ENCODE data around the gene KCNA10. TPM values are rescaled to one million over a fixed set of nuclear protein-coding genes. Genes with fewer than 3 reads are reported as not detected.

KCNA10 gene
- total RNA-seq, 1 donor from 2014 or later: not detected

DNA sequence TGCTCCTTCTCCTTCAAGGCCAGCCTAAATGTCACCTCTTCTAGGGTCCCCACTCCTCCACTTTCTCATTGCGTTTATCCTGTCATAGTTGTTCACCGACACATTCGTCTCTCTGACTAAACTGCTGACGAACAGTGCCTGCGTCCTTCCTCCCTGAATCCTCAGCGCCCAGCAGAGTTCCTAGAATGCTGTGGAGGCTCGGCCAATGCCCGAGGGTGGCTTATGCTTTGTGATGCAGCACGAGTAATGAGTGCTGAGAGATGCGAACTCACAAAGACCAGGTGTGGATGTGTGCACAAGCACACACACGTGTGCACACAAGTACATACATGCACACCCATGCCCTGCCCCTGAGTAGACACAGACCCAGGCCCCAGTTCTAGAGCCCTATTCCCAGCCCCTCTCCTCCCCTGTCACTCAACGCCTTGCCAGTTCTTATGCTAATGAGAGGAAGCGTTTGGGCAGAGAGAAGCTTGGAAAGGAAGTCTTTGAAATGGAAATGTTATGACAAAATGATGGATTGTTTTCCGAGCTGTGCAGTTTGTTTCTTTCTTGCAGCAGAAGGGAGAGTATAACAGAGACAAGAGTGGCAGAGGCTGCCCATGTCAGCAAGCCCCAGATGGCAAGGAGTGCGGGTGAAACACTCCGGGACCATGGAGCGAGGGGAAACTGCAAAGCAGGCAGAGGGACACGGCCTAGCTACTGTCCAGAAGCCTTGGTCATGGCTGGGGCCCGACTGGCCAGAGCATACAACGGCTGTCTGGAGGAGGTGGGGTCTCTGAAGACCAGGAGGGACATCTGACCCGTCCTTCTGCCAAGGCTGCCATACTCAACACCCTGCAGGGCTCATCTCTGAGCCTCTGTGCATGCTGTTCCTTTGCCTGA, 24.2 kb downstream of the KCNA10 start:
- H3K4me3 Mint-ChIP-seq (ENCODE audit: unreplicated experiment): no peak overlapping the region

GRCh38 chr1:110494036-110494435, 24.9 kb downstream of the KCNA10 start:
- peaks cover 9% of the 10 kb centered on the region for H3K27me3 Mint-ChIP-seq (ENCODE audit: unreplicated experiment)
- no peaks in the 10 kb centered on the region for H3K4me1 Mint-ChIP-seq (ENCODE audit: unreplicated experiment)
- H3K36me3 Mint-ChIP-seq (ENCODE audit: unreplicated experiment): no peaks in the 10 kb centered on the region
- no peak for DNase-seq (ENCODE audit: extremely low spot score, unreplicated experiment)
- no peaks in the 10 kb centered on the region for H3K9me3 Mint-ChIP-seq (ENCODE audit: unreplicated experiment)
- no peak overlapping the region for H3K27ac Mint-ChIP-seq (ENCODE audit: unreplicated experiment)
- no peak overlapping the region for H3K4me3 Mint-ChIP-seq (ENCODE audit: unreplicated experiment)
- no peak for TF ChIP-seq CTCF (IDR thresholded peaks at IDR 0.05)

More for the DNA sequence above, 24.2 kb downstream of the KCNA10 start:
- Mint-ChIP-seq H3K4me1 (ENCODE audit: unreplicated experiment) (no peaks in the 10 kb centered on the region), H3K27ac (ENCODE audit: unreplicated experiment) (no peak overlapping the region), H3K27me3 (ENCODE audit: unreplicated experiment) (peaks cover 12% of the 10 kb centered on the region), H3K9me3 (ENCODE audit: unreplicated experiment) (no peaks in the 10 kb centered on the region), H3K36me3 (ENCODE audit: unreplicated experiment) (no peaks in the 10 kb centered on the region)
- no peak for TF ChIP-seq CTCF (IDR thresholded peaks at IDR 0.05)
- no peak for DNase-seq (ENCODE audit: extremely low spot score, unreplicated experiment)

GRCh38 chr1:110493059-110493699, 25.8 kb downstream of the KCNA10 start:
- H3K27ac Mint-ChIP-seq (ENCODE audit: unreplicated experiment): no peak overlapping the region
- no peak for DNase-seq (ENCODE audit: extremely low spot score, unreplicated experiment)
- H3K36me3 Mint-ChIP-seq (ENCODE audit: unreplicated experiment): no peaks in the 10 kb centered on the region
- no peaks in the 10 kb centered on the region for H3K4me1 Mint-ChIP-seq (ENCODE audit: unreplicated experiment)
- H3K4me3 Mint-ChIP-seq (ENCODE audit: unreplicated experiment): no peak overlapping the region
- no peaks in the 10 kb centered on the region for H3K9me3 Mint-ChIP-seq (ENCODE audit: unreplicated experiment)
- no peak for TF ChIP-seq CTCF (IDR thresholded peaks at IDR 0.05)
- peaks cover 3% of the 10 kb centered on the region for H3K27me3 Mint-ChIP-seq (ENCODE audit: unreplicated experiment)

DNA sequence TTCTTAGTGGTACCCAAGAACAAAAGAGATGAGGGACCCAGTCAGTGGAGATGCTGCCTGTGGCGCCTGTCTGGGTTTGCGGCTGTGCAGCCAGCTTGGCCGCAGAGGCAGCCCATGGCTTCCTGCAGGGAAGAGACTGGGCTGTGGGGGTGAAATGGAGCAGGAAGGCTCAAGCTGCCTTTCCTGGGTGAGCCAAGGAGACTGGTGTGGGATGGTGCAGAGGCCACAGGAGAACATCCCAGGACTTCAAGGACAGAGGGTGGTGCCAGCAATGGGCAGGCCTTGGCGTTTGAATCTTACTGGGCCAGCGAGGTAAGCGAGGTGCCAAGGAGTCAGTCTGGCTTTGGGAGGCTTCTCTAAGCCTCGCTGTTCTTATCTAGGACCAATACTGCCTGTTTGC, 26.4 kb downstream of the KCNA10 start:
- no peak for TF ChIP-seq CTCF (IDR thresholded peaks at IDR 0.05)
- no peaks in the 10 kb centered on the region for H3K36me3 Mint-ChIP-seq (ENCODE audit: unreplicated experiment)
- no peak overlapping the region for H3K4me3 Mint-ChIP-seq (ENCODE audit: unreplicated experiment)
- no peaks in the 10 kb centered on the region for H3K4me1 Mint-ChIP-seq (ENCODE audit: unreplicated experiment)
- no peak for DNase-seq (ENCODE audit: extremely low spot score, unreplicated experiment)
- H3K27me3 Mint-ChIP-seq (ENCODE audit: unreplicated experiment): no peaks in the 10 kb centered on the region
- H3K9me3 Mint-ChIP-seq (ENCODE audit: unreplicated experiment): no peaks in the 10 kb centered on the region
- no peak overlapping the region for H3K27ac Mint-ChIP-seq (ENCODE audit: unreplicated experiment)

GRCh38 chr1:110490791-110491451, 28.1 kb downstream of the KCNA10 start:
- Mint-ChIP-seq H3K9me3 (ENCODE audit: unreplicated experiment) (no peaks in the 10 kb centered on the region), H3K27me3 (ENCODE audit: unreplicated experiment) (peaks cover 3% of the 10 kb centered on the region), H3K36me3 (ENCODE audit: unreplicated experiment) (no peaks in the 10 kb centered on the region), H3K4me3 (ENCODE audit: unreplicated experiment) (no peak overlapping the region), H3K27ac (ENCODE audit: unreplicated experiment) (no peak overlapping the region), H3K4me1 (ENCODE audit: unreplicated experiment) (no peaks in the 10 kb centered on the region)
- TF ChIP-seq CTCF (IDR thresholded peaks at IDR 0.05): no peak
- no peak for DNase-seq (ENCODE audit: extremely low spot score, unreplicated experiment)

Data from osteocyte (in vitro differentiated cells).